Endothelial cell of umbilical vein (primary cell): ENCODE results near the gene TCERG1L. TPM values are rescaled to one million over a fixed set of nuclear protein-coding genes. Genes with fewer than 3 reads are reported as not detected.

Experiments
- BruUV-seq: library from RNA; stranded (reverse); fragments of 400-500 nt; replicated peaks from 2 replicates; lab custom pipeline; 2021; lab: Mats Ljungman, UMichigan
- CTCF ChIA-PET: fragments of 300-600, 350-600 bp; sonication (Branson Sonifier 250); formaldehyde crosslinking; loops from one replicate; lab custom pipeline; 2021; ENCODE audit warnings: antibody characterized with exemption, inconsistent platforms; lab: Charles Lee
- POLR2A ChIA-PET: fragments of 300-600, 350-600 bp; sonication (Branson Sonifier 250); formaldehyde crosslinking; loops from one replicate; lab custom pipeline; 2021; ENCODE audit warnings: antibody characterized with exemption, inconsistent platforms; lab: Charles Lee
- DNase-seq: peaks from one replicate; pipeline ENCODE4 v3.0.0-alpha.2; 2011; ENCODE audit warnings: low read depth, low spot score
- FAIRE-seq: peaks from 2 replicates; lab custom pipeline; 2011; peaks lifted over from hg19 to GRCh38; lab: Jason Lieb, UNC
- H2AFZ ChIP-seq: 2 replicates; pipeline ENCODE4 v1.6.0; 2012; ENCODE audit warnings: low read depth, low read length, control low read depth, inconsistent platforms
- H3K27ac ChIP-seq: 2 replicates; pipeline ENCODE4 v1.5.1; 2011; ENCODE audit warnings: low read depth, mild to moderate bottlenecking, control low read depth, low read length, moderate library complexity; ENCODE audit not compliant: insufficient read depth
- H3K27me3 ChIP-seq, 2 experiments: 2 replicates each; pipeline versions ENCODE4 v1.6.0 to v1.6.1; 2011; ENCODE audit warnings: low read length in 2 of 2, mixed read lengths in 1 of 2; ENCODE audit not compliant: control insufficient read depth in 2 of 2, insufficient read depth in 2 of 2
- H3K36me3 ChIP-seq, 2 experiments: 2 replicates in 1 of 2; 3 replicates in 1 of 2; pipeline ENCODE4 v1.5.1; 2011; ENCODE audit warnings: low read length in 2 of 2, mild to moderate bottlenecking in 1 of 2, moderate library complexity in 1 of 2; ENCODE audit not compliant: control insufficient read depth in 2 of 2, insufficient read depth in 2 of 2; ENCODE audit errors: extremely low read depth in 1 of 2
- H3K4me1 ChIP-seq: 3 replicates; pipeline ENCODE4 v1.5.1; 2011; ENCODE audit warnings: mild to moderate bottlenecking, low read length; ENCODE audit not compliant: control insufficient read depth, insufficient read depth; ENCODE audit errors: extremely low read depth
- H3K4me2 ChIP-seq: 2 replicates; pipeline ENCODE4 v1.6.1; 2011; ENCODE audit warnings: low read length, control low read depth, mixed read lengths; ENCODE audit not compliant: insufficient read depth
- H3K4me3 ChIP-seq, 3 experiments: fragments of 200-600 bp in 1 of 3; sonication (generic), shearing (Covaris generic) in 1 of 3; replicated peaks in 1 of 3; 2 replicates each; pipeline ENCODE4 v1.5.1; 2011 to 2016; ENCODE audit warnings: control low read depth in 3 of 3, low read length in 3 of 3, mild to moderate bottlenecking in 2 of 3, inconsistent platforms in 1 of 3, low read depth in 1 of 3, moderate library complexity in 1 of 3; ENCODE audit not compliant: insufficient read depth in 1 of 3
- H3K79me2 ChIP-seq: 2 replicates; pipeline ENCODE4 v1.6.0; 2012; ENCODE audit warnings: low read length, inconsistent platforms; ENCODE audit not compliant: control insufficient read depth, insufficient read depth
- H3K9ac ChIP-seq: replicated peaks from 2 replicates; pipeline ENCODE3; 2011; ENCODE audit warnings: low read length, control low read depth; ENCODE audit not compliant: insufficient read depth; ENCODE audit errors: extremely low read depth
- H3K9me1 ChIP-seq: replicated peaks from 3 replicates; pipeline ENCODE4 v1.6.0; 2011; ENCODE audit warnings: mild to moderate bottlenecking, low read length; ENCODE audit not compliant: control insufficient read depth, insufficient read depth; ENCODE audit errors: extremely low read depth
- H3K9me3 ChIP-seq: replicated peaks from 2 replicates; pipeline ENCODE4 v1.5.1; 2012; ENCODE audit warnings: low read length, inconsistent platforms; ENCODE audit not compliant: control insufficient read depth, insufficient read depth
- H4K20me1 ChIP-seq: replicated peaks from 2 replicates; pipeline ENCODE3; 2011; ENCODE audit warnings: mild to moderate bottlenecking, low read length; ENCODE audit not compliant: control insufficient read depth, insufficient read depth; ENCODE audit errors: extremely low read depth
- CTCF ChIP-seq, 2 donors: IDR thresholded peaks; 1 replicate in 1 of 2; 2 replicates in 1 of 2; pipeline ENCODE4 v1.5.1; 2011; ENCODE audit warnings: low read length in 2 of 2, mild to moderate bottlenecking in 2 of 2, moderate library complexity in 2 of 2, control low read depth in 1 of 2, inconsistent platforms in 1 of 2, low read depth in 1 of 2; ENCODE audit not compliant: insufficient read depth in 1 of 2; ENCODE audit errors: extremely low read depth in 1 of 2
- EZH2 ChIP-seq: IDR thresholded peaks from 2 replicates; pipeline ENCODE4 v1.6.1; 2012; ENCODE audit warnings: borderline replicate concordance, low read depth, mild to moderate bottlenecking, moderate library complexity, low read length, inconsistent platforms; ENCODE audit not compliant: severe bottlenecking
- FOS ChIP-seq: IDR thresholded peaks from 2 replicates; pipeline ENCODE4 v1.6.1; 2011; ENCODE audit warnings: mild to moderate bottlenecking, low read length, moderate library complexity, borderline replicate concordance; ENCODE audit not compliant: insufficient read depth
- GATA2 ChIP-seq: IDR thresholded peaks from 2 replicates; pipeline ENCODE4 v1.7.0; 2011; ENCODE audit warnings: low read depth, mild to moderate bottlenecking, moderate library complexity, mixed read lengths, low read length; ENCODE audit not compliant: insufficient read length, insufficient read depth
- JUN ChIP-seq: IDR thresholded peaks from 2 replicates; pipeline ENCODE4 v1.6.1; 2011; ENCODE audit warnings: borderline replicate concordance, low read depth; ENCODE audit not compliant: insufficient read length, insufficient read depth
- MAX ChIP-seq: IDR thresholded peaks from 2 replicates; pipeline ENCODE4 v1.6.1; 2011; ENCODE audit not compliant: insufficient read depth, insufficient read length
- MYC ChIP-seq: IDR thresholded peaks from one replicate; pipeline ENCODE4 v1.6.1; 2011; ENCODE audit warnings: mild to moderate bottlenecking, low read depth, low read length
- POLR2A ChIP-seq: IDR thresholded peaks from 2 replicates; pipeline ENCODE4 v1.6.1; 2012; ENCODE audit warnings: low read depth, mild to moderate bottlenecking, control low read depth, low read length
- POLR2AphosphoS5 ChIP-seq: IDR thresholded peaks from 2 replicates; pipeline ENCODE4 v1.6.1; 2012; ENCODE audit warnings: low read depth, mild to moderate bottlenecking, control low read depth, low read length, moderate library complexity; ENCODE audit not compliant: insufficient read depth
- dilution Hi-C: fragments of 300-500 bp; cut with MboI; formaldehyde crosslinking; loops from one replicate; pipeline ENCODE4 v1.15.0; 2019; ENCODE audit warnings: low sequenced_read_pairs; ENCODE audit not compliant: extremely low pct_ligation_motif_present
- intact Hi-C: fragments of 100-400 bp; cut with micrococcal nuclease; formaldehyde crosslinking; loops from one replicate; pipeline ENCODE4 v1.10.0; 2022
- polyA plus RNA-seq, 4 experiments: library from polyadenylated mRNA; depleted of rRNA in 3 of 4; stranded (reverse) in 3 of 4; unstranded in 1 of 4; fragments of >200 nt; gene quantifications; 2 replicates each; pipeline versions ENCODE4 v1.2.1 to v1.2.3, GENCODE V29; 2011 to 2012; ENCODE audit warnings: missing spikeins in 1 of 4
- total RNA-seq: library from RNA; stranded (reverse); gene quantifications from 2 replicates; pipeline ENCODE4 v1.2.3, GENCODE V29; 2021

Gene TCERG1L
- total and polyA plus RNA-seq, 2 donors (not counting 3 experiments of a cell fraction or from before 2014, with no cell fraction given) = not detected

- Histone ChIP-seq H3K4me3 (no peak overlapping the region), H3K79me2 (no peaks in the 10 kb centered on the region), H2AFZ (no peak overlapping the region), H3K27me3 (no peaks in the 10 kb centered on the region), H3K4me1 (no peaks in the 10 kb centered on the region), H3K27ac (no peak overlapping the region), H3K9ac (no peak overlapping the region), H3K4me2 (no peak overlapping the region), H4K20me1 (no peaks in the 10 kb centered on the region), H3K36me3 (no peaks in the 10 kb centered on the region), H3K9me1 (no peaks in the 10 kb centered on the region), H3K9me3 (peaks cover 4% of the 10 kb centered on the region)
- ChIA-PET POLR2A (no interaction called here), CTCF (no interaction called here)
- TF ChIP-seq POLR2AphosphoS5 (no peak), GATA2 (no peak), CTCF (IDR thresholded peaks at IDR 0.05; ENCODE audit: extremely low read depth in 1 of 2, insufficient read depth in 1 of 2, low read depth in 1 of 2, low read length in 2 of 2) (no peak), MYC (no peak), JUN (no peak), EZH2 (no peak), POLR2A (no peak), MAX (no peak), FOS (no peak)
- no peak for FAIRE-seq
- BruUV-seq = no TSS peak
- dilution Hi-C loops = no loop called here
- intact Hi-C loops = no loop called here
- no peak for DNase-seq
These were observed 217.6 kb downstream of the TCERG1L start for GRCh38 chr10:131093795-131094366.
